GM12892 (cell line): ENCODE data around the gene LRIT1.

Experiments
- DNase-seq: peaks from one replicate; pipeline ENCODE4 v3.0.0; 2011; ENCODE audit not compliant: insufficient read length
- FAIRE-seq: peaks from 2 replicates; lab custom pipeline; 2011; peaks lifted over from hg19 to GRCh38; lab: Jason Lieb, UNC
- POLR2A ChIP-seq: IDR thresholded peaks from 2 replicates; pipeline ENCODE4 v1.6.1; 2011; ENCODE audit warnings: low read depth, low read length, control low read depth
- POLR2AphosphoS5 ChIP-seq: IDR thresholded peaks from 2 replicates; pipeline ENCODE4 v1.6.1; 2011; ENCODE audit warnings: low read depth, low read length, control low read depth

LRIT1 gene

GRCh38 chr10:84181631-84182030 is 59.7 kb downstream of the LRIT1 start:
- no peak for DNase-seq
- TF ChIP-seq POLR2A (no peak), POLR2AphosphoS5 (no peak)

More at GRCh38 chr10:84181631-84182030, 59.7 kb downstream of the LRIT1 start:
- no peak for FAIRE-seq
